Bronchial epithelial cell (primary cell): ENCODE data around the gene ZNF354C. TPM values are rescaled to one million over a fixed set of nuclear protein-coding genes. Genes with fewer than 3 reads are reported as not detected.

Experiments used
- DNase-seq: peaks from one replicate; pipeline ENCODE4 v3.0.0-alpha.2; 2010; ENCODE audit warnings: low read depth
- FAIRE-seq: peaks from 2 replicates; lab custom pipeline; 2011; peaks lifted over from hg19 to GRCh38; lab: Jason Lieb, UNC
- H3K27me3 ChIP-seq: 2 replicates; pipeline ENCODE4 v1.5.1; 2011; ENCODE audit warnings: low read length; ENCODE audit not compliant: control insufficient read depth, insufficient read depth
- H3K36me3 ChIP-seq: 2 replicates; pipeline ENCODE4 v1.5.1; 2011; ENCODE audit warnings: low read length; ENCODE audit not compliant: control insufficient read depth, insufficient read depth
- H3K4me3 ChIP-seq: 2 replicates; pipeline ENCODE4 v1.5.1; 2011; ENCODE audit warnings: mild to moderate bottlenecking, low read depth, low read length, control low read depth
- total RNA-seq: library from RNA; depleted of rRNA; stranded (reverse); fragments of >200 nt; gene quantifications from 2 replicates; pipeline ENCODE4 v1.2.1, GENCODE V29; 2014
- TF ChIP-seq, protein P1 (sequence below): IDR thresholded peaks from 2 replicates; pipeline ENCODE4 v1.5.1; 2011; ENCODE audit warnings: mild to moderate bottlenecking, moderate library complexity, low read length, control low read depth, inconsistent platforms; ENCODE audit not compliant: insufficient read depth, severe bottlenecking

ZNF354C gene
- total RNA-seq, 1 donor from 2014 or later, result 3.9 TPM

DNA sequence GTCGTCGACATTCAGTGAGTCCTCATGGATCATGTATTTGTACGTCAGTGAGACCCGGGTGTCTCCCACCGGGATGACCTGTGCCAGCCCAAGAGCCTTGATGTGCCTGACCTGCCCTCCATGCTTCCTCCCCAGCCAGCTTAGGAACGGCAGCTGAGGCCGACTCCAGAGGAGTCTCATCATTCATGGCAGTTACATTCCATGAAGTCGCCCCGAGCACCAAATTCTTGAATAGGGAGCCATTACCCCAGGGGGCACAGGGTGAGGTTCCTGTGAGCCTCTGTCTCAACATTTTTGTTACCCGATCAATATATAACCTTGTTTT, 67.8 kb downstream of the ZNF354C start:
- FAIRE-seq, result no peak
- no peaks in the 10 kb centered on the region for H3K36me3 ChIP-seq
- DNase-seq, result no peak
- H3K4me3 ChIP-seq, result no peak overlapping the region
- TF ChIP-seq, protein P1, sequence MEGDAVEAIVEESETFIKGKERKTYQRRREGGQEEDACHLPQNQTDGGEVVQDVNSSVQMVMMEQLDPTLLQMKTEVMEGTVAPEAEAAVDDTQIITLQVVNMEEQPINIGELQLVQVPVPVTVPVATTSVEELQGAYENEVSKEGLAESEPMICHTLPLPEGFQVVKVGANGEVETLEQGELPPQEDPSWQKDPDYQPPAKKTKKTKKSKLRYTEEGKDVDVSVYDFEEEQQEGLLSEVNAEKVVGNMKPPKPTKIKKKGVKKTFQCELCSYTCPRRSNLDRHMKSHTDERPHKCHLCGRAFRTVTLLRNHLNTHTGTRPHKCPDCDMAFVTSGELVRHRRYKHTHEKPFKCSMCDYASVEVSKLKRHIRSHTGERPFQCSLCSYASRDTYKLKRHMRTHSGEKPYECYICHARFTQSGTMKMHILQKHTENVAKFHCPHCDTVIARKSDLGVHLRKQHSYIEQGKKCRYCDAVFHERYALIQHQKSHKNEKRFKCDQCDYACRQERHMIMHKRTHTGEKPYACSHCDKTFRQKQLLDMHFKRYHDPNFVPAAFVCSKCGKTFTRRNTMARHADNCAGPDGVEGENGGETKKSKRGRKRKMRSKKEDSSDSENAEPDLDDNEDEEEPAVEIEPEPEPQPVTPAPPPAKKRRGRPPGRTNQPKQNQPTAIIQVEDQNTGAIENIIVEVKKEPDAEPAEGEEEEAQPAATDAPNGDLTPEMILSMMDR, result no peak
- H3K27me3 ChIP-seq, result no peaks in the 10 kb centered on the region

DNA sequence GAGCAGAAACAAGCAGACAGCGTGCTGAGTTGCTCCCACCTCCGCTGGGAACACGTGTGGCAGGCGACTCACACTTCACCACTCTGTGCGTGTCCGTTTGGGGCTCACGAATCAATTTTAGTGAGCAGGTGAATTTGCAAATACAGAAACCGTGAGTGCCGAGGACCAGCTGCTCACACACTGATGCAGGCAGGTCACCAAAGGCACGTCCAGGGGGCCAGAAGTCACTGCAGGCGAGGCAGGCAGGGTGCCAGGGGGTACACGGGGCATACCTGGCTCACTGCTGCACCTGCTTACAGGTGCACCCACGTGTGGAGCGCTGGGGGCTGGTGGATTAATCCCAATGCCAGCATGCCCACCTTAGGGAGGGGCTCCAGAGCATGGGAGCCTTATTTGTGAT, 68.8 kb downstream of the ZNF354C start:
- Histone ChIP-seq H3K36me3 (no peaks in the 10 kb centered on the region), H3K27me3 (no peaks in the 10 kb centered on the region), H3K4me3 (no peak overlapping the region)
- FAIRE-seq (no peak), DNase-seq (no peak)
- TF ChIP-seq, protein P1, result no peak

DNA sequence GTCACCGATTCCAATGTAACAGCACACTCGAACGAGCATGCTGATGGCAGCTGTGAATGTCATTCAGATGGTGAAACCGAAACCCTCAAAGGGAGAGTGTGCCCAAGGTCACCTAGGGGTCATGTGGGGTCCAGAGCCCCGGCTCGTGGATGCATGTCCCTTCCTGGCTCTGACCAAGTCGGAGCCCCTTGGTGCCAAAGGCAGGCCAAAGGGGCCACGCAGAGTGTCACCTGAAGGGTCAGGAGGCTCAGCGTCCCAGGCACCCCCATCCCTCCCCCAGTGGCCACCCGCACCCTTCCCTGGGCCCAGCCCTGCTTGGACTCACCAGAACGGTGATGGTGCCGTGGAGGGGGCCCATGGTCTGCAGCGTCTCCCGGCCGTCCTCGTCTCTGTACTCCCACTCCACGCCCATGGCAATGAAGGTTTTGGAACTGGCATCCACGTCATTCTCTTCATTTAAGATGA, 69.5 kb downstream of the ZNF354C start:
- TF ChIP-seq, protein P1, result no peak
- no peak for FAIRE-seq

DNA sequence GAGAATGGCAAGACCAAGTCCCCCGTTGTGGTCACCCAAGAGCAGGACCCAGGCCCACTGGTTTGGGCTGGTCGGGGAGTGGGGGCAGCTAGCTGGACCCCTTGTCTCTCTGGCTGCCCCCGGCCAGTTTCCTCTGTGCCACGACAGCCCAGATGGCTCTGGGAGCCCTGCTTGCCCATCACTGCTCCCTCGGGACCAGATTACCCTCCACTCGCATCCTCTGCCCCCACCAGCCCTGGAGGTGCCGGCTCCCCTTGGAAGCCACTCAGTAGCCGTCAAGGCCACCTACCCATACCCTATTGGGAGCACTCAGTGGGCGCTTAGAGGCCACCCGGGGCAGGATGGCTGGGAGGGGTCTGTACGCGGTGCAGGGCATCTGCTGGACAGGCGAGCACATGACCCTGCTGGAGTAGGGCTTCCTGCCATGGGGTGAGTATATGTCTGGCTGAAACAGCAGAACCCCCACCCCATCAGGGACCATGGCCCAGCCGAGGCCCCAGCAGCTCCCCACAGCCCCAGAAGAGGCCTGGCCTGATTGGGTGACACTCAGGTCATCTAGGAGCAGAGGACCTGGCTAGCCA, 70.0 kb downstream of the ZNF354C start:
- H3K36me3 ChIP-seq, result no peaks in the 10 kb centered on the region
- DNase-seq (no peak), FAIRE-seq (no peak)
- no peaks in the 10 kb centered on the region for H3K27me3 ChIP-seq
- TF ChIP-seq, protein P1, result no peak
- H3K4me3 ChIP-seq, result no peak overlapping the region

More for the DNA sequence above, 69.5 kb downstream of the ZNF354C start:
- Histone ChIP-seq H3K36me3 (no peaks in the 10 kb centered on the region), H3K27me3 (no peaks in the 10 kb centered on the region), H3K4me3 (no peak overlapping the region)
- DNase-seq, result no peak

DNA sequence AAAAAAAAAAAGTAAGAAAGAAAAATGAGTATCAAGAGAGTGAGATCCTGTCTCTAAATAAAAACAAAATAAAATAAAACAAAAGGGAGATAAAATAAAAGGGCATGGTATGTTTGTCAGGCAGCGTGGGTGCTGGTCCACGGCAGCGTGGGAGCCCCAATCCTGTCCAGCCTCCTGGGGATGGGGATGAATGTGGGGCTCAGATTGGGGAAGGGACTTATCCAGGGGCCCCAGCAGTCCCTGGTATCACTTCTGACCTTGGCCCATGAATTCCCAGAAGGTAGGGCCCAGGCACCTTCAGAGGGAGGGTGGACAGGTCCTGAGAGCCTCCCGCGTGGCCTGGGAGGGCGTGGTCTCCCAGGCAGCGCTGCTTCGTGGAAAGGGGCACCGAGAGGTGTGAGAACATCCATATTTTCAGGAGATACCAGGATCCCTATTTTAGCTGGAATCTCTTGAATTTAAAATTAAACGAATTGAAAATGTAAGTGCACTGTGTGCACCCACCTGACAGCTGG, 71.2 kb downstream of the ZNF354C start:
- DNase-seq (no peak), FAIRE-seq (no peak)
- no peaks in the 10 kb centered on the region for H3K27me3 ChIP-seq
- TF ChIP-seq, protein P1, result no peak
- H3K4me3 ChIP-seq, result no peak overlapping the region
- no peaks in the 10 kb centered on the region for H3K36me3 ChIP-seq
